Mesenteric fat pad (tissue), 1 donor: ENCODE data around the gene KRTAP20-1. TPM values are rescaled to one million over a fixed set of nuclear protein-coding genes. Genes with fewer than 3 reads are reported as not detected.

Experiments
- DNase-seq: peaks from one replicate; pipeline ENCODE4 v3.0.0-alpha.2; 2020; ENCODE audit warnings: low spot score
- total RNA-seq: library from RNA; stranded (reverse); fragmentation: NEBNext Ultra II Directional; extraction: Animal tissue kit (Norgen Biotek cat#: 25700); gene quantifications from one replicate; pipeline ENCODE4 v1.2.1, GENCODE V29; 2021
- donor health status: DM: yes; HTN: yes; CAD: no.

KRTAP20-1 gene
- total RNA-seq, 1 donor from 2014 or later, result not detected

- DNase-seq, result no peak
Measured at GRCh38 chr21:30646904-30647414, 30.7 kb downstream of the KRTAP20-1 start.

GRCh38 chr21:30652891-30653290, 36.7 kb downstream of the KRTAP20-1 start:
- no peak for DNase-seq

Other genes starting within 250 kb of the KRTAP20-1 start
- not detected for gene KRTAP13-2, start 244.2 kb upstream of the KRTAP20-1 start, total RNA-seq
- gene KRTAP13-1, start 220.4 kb upstream of the KRTAP20-1 start, total RNA-seq, result not detected
- gene KRTAP13-3, start 190.5 kb upstream of the KRTAP20-1 start, total RNA-seq, result not detected
- not detected for gene KRTAP13-4, start 186.2 kb upstream of the KRTAP20-1 start, total RNA-seq
- gene KRTAP15-1, start 176.2 kb upstream of the KRTAP20-1 start, total RNA-seq, result not detected
- gene KRTAP19-1, start 136.1 kb upstream of the KRTAP20-1 start, total RNA-seq, result not detected
- not detected for gene KRTAP19-2, start 129.0 kb upstream of the KRTAP20-1 start, total RNA-seq
- gene KRTAP19-3, start 124.4 kb upstream of the KRTAP20-1 start, total RNA-seq, result not detected
- not detected for gene KRTAP19-4, start 119.3 kb upstream of the KRTAP20-1 start, total RNA-seq
- not detected for gene KRTAP19-5, start 114.3 kb upstream of the KRTAP20-1 start, total RNA-seq
- gene KRTAP19-6, start 74.6 kb upstream of the KRTAP20-1 start, total RNA-seq, result not detected
- not detected for gene KRTAP19-7, start 55.1 kb upstream of the KRTAP20-1 start, total RNA-seq
- not detected for gene KRTAP22-2, start 26.0 kb upstream of the KRTAP20-1 start, total RNA-seq
- gene KRTAP6-3, start 24.0 kb upstream of the KRTAP20-1 start, total RNA-seq, result not detected
- gene KRTAP6-2, start 17.5 kb upstream of the KRTAP20-1 start, total RNA-seq, result not detected
- gene KRTAP22-1, start 15.3 kb upstream of the KRTAP20-1 start, total RNA-seq, result not detected
- not detected for gene KRTAP6-1, start 2.5 kb upstream of the KRTAP20-1 start, total RNA-seq
- not detected for gene KRTAP20-4, start 4.2 kb downstream of the KRTAP20-1 start, total RNA-seq
- gene KRTAP20-2, start 18.8 kb downstream of the KRTAP20-1 start, total RNA-seq, result not detected
- gene KRTAP20-3, start 26.4 kb downstream of the KRTAP20-1 start, total RNA-seq, result not detected
- not detected for gene KRTAP21-3, start 102.4 kb downstream of the KRTAP20-1 start, total RNA-seq
- not detected for gene KRTAP21-2, start 130.8 kb downstream of the KRTAP20-1 start, total RNA-seq
- gene KRTAP21-1, start 139.0 kb downstream of the KRTAP20-1 start, total RNA-seq, result not detected
- not detected for gene KRTAP8-1, start 196.8 kb downstream of the KRTAP20-1 start, total RNA-seq
- not detected for gene KRTAP7-1, start 213.3 kb downstream of the KRTAP20-1 start, total RNA-seq